ENCODE data around the gene MOB3A. TPM values are rescaled to one million over a fixed set of nuclear protein-coding genes. Genes with fewer than 3 reads are reported as not detected.
A peak's percentile ranks its signal among the peaks of the same experiment; 100 is the strongest.

The MOB3A gene
- total RNA-seq, 5 donors from 2014 or later (not counting 1 experiment from before 2014, with no cell fraction given) = 98.6 to 162 (median 142) TPM

DNA sequence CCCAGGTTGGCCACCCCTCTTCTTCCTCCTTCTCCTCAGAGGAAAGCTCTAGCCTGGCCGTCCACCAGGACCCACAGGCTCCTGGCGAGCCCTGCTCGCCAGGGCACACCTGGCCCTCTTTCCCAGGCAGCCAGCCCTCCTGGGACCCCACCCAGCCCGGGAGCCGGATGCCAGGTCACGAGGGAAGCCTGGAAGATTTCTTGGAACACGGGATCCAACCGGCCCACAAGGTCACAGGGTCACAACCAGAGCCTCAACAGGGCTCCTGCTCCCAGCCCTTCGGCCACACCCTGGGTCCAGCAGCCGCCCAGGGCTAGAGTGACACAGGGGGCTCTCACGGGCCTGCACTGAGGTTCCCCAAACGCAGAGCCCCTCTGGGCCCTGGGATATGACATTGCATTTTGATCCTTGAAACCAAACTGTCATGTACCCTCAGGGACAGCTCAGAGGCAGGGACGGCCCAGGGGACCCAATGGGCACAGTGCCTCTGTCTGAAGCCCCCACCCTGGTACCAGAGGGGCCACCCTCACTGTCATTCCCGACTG is 50.6 kb downstream of the MOB3A start:
- CTCF ChIA-PET = no interaction called here
- peak overlapping the region in 1 of 3 donors; percentile 8 for H3K4me3 Mint-ChIP-seq
- DNase-seq (no peak), ATAC-seq (replicated peaks in 1 of 4) (no peak)
- H3K36me3 ChIP-seq (ENCODE audit: control insufficient read depth in 2 of 2, extremely low read depth in 1 of 2, insufficient read depth in 1 of 2, low read length in 1 of 2) = peaks cover 18 to 78% of the 10 kb centered on the region in 2 donors
- peaks cover 28 to 64% (median 56%) of the 10 kb centered on the region in 3 donors for H3K4me1 Mint-ChIP-seq
- no peaks in the 10 kb centered on the region for H3K9me3 ChIP-seq
- POLR2A ChIA-PET = no interaction called here
- H3K4me3 ChIP-seq (ENCODE audit: control insufficient read depth in 1 of 2, extremely low read depth in 1 of 2, low read length in 1 of 2) = no peak overlapping the region
- no peaks in the 10 kb centered on the region for H3K27me3 Mint-ChIP-seq
- peak overlapping the region; percentile 20 for H3K27ac ChIP-seq (ENCODE audit: low read length)
- WGBS (ENCODE audit: insufficient coverage) = 89% methylated on average over 14 of the region's 14 CpGs
- no peaks in the 10 kb centered on the region for H3K27me3 ChIP-seq (replicated peaks in 1 of 2; ENCODE audit: control insufficient read depth in 2 of 2, extremely low read depth in 1 of 2, insufficient read depth in 2 of 2, low read length in 1 of 2)
- H3K36me3 Mint-ChIP-seq = peaks cover 3% of the 10 kb centered on the region
- no peak overlapping the region for H3K27ac Mint-ChIP-seq
- peaks cover 52 to 92% of the 10 kb centered on the region in 2 experiments for H3K4me1 ChIP-seq (ENCODE audit: control insufficient read depth in 1 of 2, extremely low read depth in 1 of 2, insufficient read depth in 2 of 2, low read length in 2 of 2)
- H3K9me3 Mint-ChIP-seq = no peaks in the 10 kb centered on the region

DNA sequence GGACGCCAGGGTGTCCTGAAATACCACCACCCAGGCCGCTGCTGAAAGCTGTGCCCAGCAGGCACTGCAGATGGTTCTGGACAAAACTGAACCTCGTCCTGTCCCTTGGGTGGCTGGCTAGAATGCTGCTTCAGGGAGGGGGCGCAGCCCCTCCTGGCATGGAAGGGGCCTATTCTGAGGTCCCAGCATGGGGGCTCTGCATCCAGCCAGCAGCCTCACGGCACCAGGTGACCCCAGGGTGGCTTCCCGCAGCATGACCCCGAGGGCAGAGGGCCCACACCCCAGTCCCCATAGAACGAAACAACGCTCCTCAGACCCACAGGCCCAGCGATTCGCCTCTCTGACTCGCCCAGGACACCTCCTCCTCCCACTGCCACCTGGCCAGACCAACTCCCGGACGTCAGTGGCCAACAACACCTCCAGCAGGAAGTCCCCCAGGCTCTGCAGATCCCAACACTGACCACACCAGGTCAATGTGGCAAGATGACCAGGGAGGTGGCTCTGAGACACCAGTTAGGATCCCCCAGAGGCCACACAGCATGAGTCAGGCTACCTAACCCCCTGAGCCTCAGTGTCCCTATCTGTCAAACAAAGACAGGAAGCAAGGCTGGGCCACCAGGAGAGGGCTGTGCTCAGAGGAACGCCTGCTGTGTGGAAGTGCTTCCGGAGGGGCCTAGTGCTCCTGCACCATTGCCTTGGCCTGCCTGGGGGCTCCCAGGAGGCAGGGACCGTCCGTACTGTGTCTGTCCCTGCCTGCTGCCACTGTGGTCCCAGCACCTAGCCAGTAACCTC is 51.2 kb downstream of the MOB3A start:
- Histone ChIP-seq H3K4me3 (ENCODE audit: control insufficient read depth in 1 of 2, extremely low read depth in 1 of 2, low read length in 1 of 2) (no peak overlapping the region), H3K27ac (ENCODE audit: low read length) (peak overlapping the region; percentile 94), H3K9me3 (no peaks in the 10 kb centered on the region), H3K4me1 (ENCODE audit: control insufficient read depth in 1 of 2, extremely low read depth in 1 of 2, insufficient read depth in 2 of 2, low read length in 2 of 2) (peaks cover 52 to 96% of the 10 kb centered on the region in 2 experiments), H3K36me3 (ENCODE audit: control insufficient read depth in 2 of 2, extremely low read depth in 1 of 2, insufficient read depth in 1 of 2, low read length in 1 of 2) (peaks cover 18 to 84% of the 10 kb centered on the region in 2 donors), H3K27me3 (replicated peaks in 1 of 2; ENCODE audit: control insufficient read depth in 2 of 2, extremely low read depth in 1 of 2, insufficient read depth in 2 of 2, low read length in 1 of 2) (no peaks in the 10 kb centered on the region)
- 89% methylated on average over 18 of the region's 18 CpGs for WGBS (ENCODE audit: insufficient coverage)
- CTCF ChIA-PET = no interaction called here
- ATAC-seq (replicated peaks in 1 of 4) (no peak), DNase-seq (no peak)
- Mint-ChIP-seq H3K36me3 (peaks cover 3% of the 10 kb centered on the region), H3K27ac (peak overlapping the region; percentile 52 to 61), H3K9me3 (no peaks in the 10 kb centered on the region), H3K27me3 (no peaks in the 10 kb centered on the region), H3K4me1 (peaks cover 27 to 63% (median 56%) of the 10 kb centered on the region in 3 donors), H3K4me3 (peak overlapping the region in 2 of 3 donors; percentile 8 to 21)
- POLR2A ChIA-PET = no interaction called here

DNA sequence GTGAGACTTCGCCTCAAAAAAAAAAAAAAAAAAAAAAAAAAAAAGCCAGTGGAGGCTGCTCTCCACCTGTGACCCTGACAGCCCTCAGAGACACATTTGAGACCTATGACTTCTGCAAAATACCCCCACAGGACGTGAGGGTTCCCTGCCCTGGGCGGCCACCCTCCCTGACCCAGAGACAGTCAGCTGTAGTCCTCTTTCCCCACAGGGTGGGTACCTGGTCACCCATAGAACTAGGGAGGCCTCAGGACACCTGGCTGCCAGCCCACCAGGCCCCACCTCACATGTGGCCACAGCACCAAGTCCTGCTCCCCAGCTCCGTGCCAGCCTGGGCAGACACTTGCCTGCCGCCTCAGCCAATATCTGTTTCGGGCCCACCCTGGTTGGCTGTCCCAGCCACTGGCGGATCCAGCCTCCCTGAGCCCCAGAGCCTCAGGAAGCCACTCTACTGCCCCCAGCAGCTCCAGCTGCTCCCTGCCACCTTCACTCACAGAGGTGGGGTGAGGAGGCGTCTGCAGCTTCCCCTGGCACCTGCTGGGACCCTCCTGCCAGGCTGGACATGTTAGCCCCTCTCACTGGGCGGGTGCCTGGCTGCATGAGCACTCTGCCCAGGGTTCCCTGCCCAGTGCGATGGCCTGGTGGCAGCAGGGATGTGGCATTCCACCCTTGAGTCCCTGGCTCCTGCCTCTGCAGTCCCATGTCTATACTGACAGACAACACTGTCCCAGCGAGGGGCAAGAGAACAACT is 52.0 kb downstream of the MOB3A start:
- Histone ChIP-seq H3K4me3 (ENCODE audit: control insufficient read depth in 1 of 2, extremely low read depth in 1 of 2, low read length in 1 of 2) (no peak overlapping the region), H3K4me1 (ENCODE audit: control insufficient read depth in 1 of 2, extremely low read depth in 1 of 2, insufficient read depth in 2 of 2, low read length in 2 of 2) (peaks cover 45 to 88% of the 10 kb centered on the region in 2 experiments), H3K36me3 (ENCODE audit: control insufficient read depth in 2 of 2, extremely low read depth in 1 of 2, insufficient read depth in 1 of 2, low read length in 1 of 2) (peaks cover 18 to 88% of the 10 kb centered on the region in 2 donors), H3K27me3 (replicated peaks in 1 of 2; ENCODE audit: control insufficient read depth in 2 of 2, extremely low read depth in 1 of 2, insufficient read depth in 2 of 2, low read length in 1 of 2) (no peaks in the 10 kb centered on the region), H3K9me3 (no peaks in the 10 kb centered on the region), H3K27ac (ENCODE audit: low read length) (peak overlapping the region; percentile 94)
- peaks cover 7% of the 10 kb centered on the region for H3K36me3 Mint-ChIP-seq
- WGBS (ENCODE audit: insufficient coverage) = 91% methylated on average over 8 of the region's 11 CpGs
- ATAC-seq (replicated peaks in 1 of 4) = no peak
- CTCF ChIA-PET = interaction anchor here in 1 of 2 donors (0.5 to 0.6 kb wide), 2 partner anchors 25 to 160 kb away, joined by 3 to 5 read pairs; no protein-coding TSS in a partner anchor
- H3K4me1 Mint-ChIP-seq = peaks cover 21 to 58% (median 51%) of the 10 kb centered on the region in 3 donors
- no peaks in the 10 kb centered on the region for H3K27me3 Mint-ChIP-seq
- peak in 2 of 35 experiments; percentile 27 to 38 for DNase-seq
- POLR2A ChIA-PET = interaction anchor here (0.6 to 0.7 kb wide), 3 partner anchors 39 to 143 kb away, joined by 3 to 6 read pairs (median 4); no protein-coding TSS in a partner anchor
- peak overlapping the region; percentile 55 to 81 for H3K27ac Mint-ChIP-seq
- H3K9me3 Mint-ChIP-seq = no peaks in the 10 kb centered on the region
- peak overlapping the region in 1 of 3 donors; percentile 65 for H3K4me3 Mint-ChIP-seq

DNA sequence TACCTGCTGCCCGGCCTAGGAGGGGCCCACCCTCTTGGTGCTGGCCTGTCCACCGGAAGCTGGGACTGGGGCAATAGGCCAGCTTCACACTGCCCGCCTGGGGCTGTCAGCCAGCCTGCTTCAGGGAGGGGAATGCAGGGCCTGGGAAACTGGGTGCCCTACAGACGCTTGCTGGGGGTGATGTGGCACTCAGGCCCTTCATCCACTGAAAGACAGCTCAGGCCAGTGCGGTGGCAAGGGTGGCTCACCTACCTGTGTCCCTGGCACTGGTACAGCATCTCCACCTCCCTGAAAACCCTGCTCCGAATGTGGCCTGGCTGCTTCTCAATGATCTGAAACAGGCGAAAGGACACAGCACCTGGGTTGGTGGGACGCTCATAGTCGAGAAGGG is 52.9 kb downstream of the MOB3A start:
- ATAC-seq (replicated peaks in 1 of 4) (no peak), DNase-seq (no peak)
- Mint-ChIP-seq H3K27ac (peak overlapping the region; percentile 77 to 81), H3K4me3 (peak overlapping the region in 2 of 3 donors; percentile 13 to 65), H3K4me1 (peaks cover 13 to 52% (median 42%) of the 10 kb centered on the region in 3 donors), H3K27me3 (no peaks in the 10 kb centered on the region), H3K9me3 (no peaks in the 10 kb centered on the region), H3K36me3 (peaks cover 7% of the 10 kb centered on the region)
- Histone ChIP-seq H3K27ac (ENCODE audit: low read length) (peak overlapping the region; percentile 94), H3K9me3 (no peaks in the 10 kb centered on the region), H3K4me3 (ENCODE audit: control insufficient read depth in 1 of 2, extremely low read depth in 1 of 2, low read length in 1 of 2) (no peak overlapping the region), H3K36me3 (ENCODE audit: control insufficient read depth in 2 of 2, extremely low read depth in 1 of 2, insufficient read depth in 1 of 2, low read length in 1 of 2) (peaks cover 23 to 89% of the 10 kb centered on the region in 2 donors), H3K27me3 (replicated peaks in 1 of 2; ENCODE audit: control insufficient read depth in 2 of 2, extremely low read depth in 1 of 2, insufficient read depth in 2 of 2, low read length in 1 of 2) (no peaks in the 10 kb centered on the region), H3K4me1 (ENCODE audit: control insufficient read depth in 1 of 2, extremely low read depth in 1 of 2, insufficient read depth in 2 of 2, low read length in 2 of 2) (peaks cover 36 to 79% of the 10 kb centered on the region in 2 experiments)
- CTCF ChIA-PET = interaction anchor here (0.6 kb wide), 2 partner anchors 15 to 159 kb away, joined by 3 to 4 read pairs; no protein-coding TSS in a partner anchor
- POLR2A ChIA-PET = interaction anchor here (0.6 to 0.7 kb wide), 2 partner anchors 39 to 40 kb away, joined by 4 to 6 read pairs; no protein-coding TSS in a partner anchor
- 79% methylated on average over 9 of the region's 9 CpGs for WGBS (ENCODE audit: insufficient coverage)

DNA sequence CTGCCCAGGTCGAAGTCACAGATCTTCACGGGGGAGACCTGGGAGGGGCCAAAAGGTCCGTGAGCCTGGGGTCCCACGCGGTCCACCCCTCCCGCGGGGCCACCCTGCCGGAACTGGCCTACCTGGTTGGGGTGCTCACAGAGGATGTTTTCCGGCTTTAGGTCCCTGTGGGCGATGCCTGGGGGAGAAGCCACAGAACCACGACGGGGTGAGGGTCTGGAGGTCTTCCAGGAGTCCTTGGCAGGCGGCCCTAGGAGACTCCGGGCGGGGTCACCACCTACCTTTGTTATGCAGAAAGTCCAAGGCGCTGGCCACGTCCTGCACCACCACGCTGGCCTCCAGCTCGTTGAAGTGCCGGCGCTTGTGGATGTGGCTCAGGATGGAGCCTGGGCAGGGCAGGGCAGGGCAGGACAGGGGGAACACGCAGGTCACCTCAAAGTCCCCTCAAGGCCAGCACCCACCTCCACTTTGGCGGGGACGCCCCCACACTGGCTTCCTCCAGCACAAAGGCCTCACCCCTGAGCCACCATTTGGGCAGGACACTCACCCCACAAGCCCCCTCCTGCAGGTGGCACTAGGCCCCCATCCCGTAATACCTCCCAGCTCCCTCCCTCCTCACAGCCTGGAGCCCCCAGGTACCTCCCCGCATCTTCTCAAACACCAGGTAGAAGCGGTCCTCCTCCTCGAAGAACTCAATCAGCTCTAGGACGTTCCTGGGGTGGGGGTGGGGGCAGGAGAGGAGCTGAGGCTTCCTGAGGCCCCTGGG is 53.5 kb downstream of the MOB3A start:
- Mint-ChIP-seq H3K4me3 (peak overlapping the region; percentile 25 to 65 (median 55)), H3K9me3 (no peaks in the 10 kb centered on the region), H3K4me1 (peaks cover 7 to 46% (median 36%) of the 10 kb centered on the region in 3 donors), H3K27ac (peak overlapping the region; percentile 71 to 77), H3K36me3 (peaks cover 7% of the 10 kb centered on the region), H3K27me3 (no peaks in the 10 kb centered on the region)
- Histone ChIP-seq H3K27ac (ENCODE audit: low read length) (peak overlapping the region; percentile 94), H3K9me3 (no peaks in the 10 kb centered on the region), H3K4me3 (ENCODE audit: control insufficient read depth in 1 of 2, extremely low read depth in 1 of 2, low read length in 1 of 2) (peak overlapping the region; percentile 22 to 25), H3K27me3 (replicated peaks in 1 of 2; ENCODE audit: control insufficient read depth in 2 of 2, extremely low read depth in 1 of 2, insufficient read depth in 2 of 2, low read length in 1 of 2) (no peaks in the 10 kb centered on the region), H3K4me1 (ENCODE audit: control insufficient read depth in 1 of 2, extremely low read depth in 1 of 2, insufficient read depth in 2 of 2, low read length in 2 of 2) (peaks cover 32 to 73% of the 10 kb centered on the region in 2 experiments), H3K36me3 (ENCODE audit: control insufficient read depth in 2 of 2, extremely low read depth in 1 of 2, insufficient read depth in 1 of 2, low read length in 1 of 2) (peaks cover 26 to 89% of the 10 kb centered on the region in 2 donors)
- POLR2A ChIA-PET = interaction anchor here (0.5 to 1.1 kb wide), 8 partner anchors 18 to 993 kb away, joined by 3 to 10 read pairs (median 4); no protein-coding TSS in a partner anchor
- DNase-seq (peak in 3 of 35 experiments; percentile 29 to 46 (median 29)), ATAC-seq (replicated peaks in 1 of 4) (no peak)
- CTCF ChIA-PET = interaction anchor here (0.6 to 1.1 kb wide), 4 partner anchors 10 to 42 kb away, joined by 3 to 8 read pairs (median 4); no protein-coding TSS in a partner anchor
- 6% methylated on average over 21 of the region's 29 CpGs for WGBS (ENCODE audit: insufficient coverage)

All from T-cell (primary cell).